ENCODE data around the gene GFY. TPM values are rescaled to one million over a fixed set of nuclear protein-coding genes. Genes with fewer than 3 reads are reported as not detected.
"Not testable (repeated sequence)": the region's sequence is repeated elsewhere in the genome, so short reads cannot be mapped to it uniquely, and the experiment has no call there.

Gene GFY
- total and polyA plus RNA-seq, 2 experiments from 2014 or later = not detected

DNA sequence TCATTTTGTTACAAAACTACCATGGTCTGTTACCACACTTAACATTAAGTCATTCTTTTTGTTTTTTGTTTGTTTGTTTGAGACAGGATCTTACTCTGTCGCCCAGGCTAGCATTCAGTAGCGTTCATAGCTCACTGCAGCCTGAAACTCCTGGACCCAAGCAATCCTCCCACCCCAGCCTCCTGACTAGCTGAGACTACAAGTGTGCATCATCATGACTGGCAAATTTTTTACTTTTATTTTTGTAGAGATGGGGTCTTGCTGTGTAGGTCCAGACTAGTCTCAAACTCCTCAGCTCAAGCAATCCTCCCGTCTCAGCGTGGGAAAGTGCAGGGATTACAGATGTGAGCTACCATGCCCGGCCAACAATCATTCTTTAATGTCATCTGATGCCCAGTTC is 31.1 kb downstream of the GFY start:
- H3K4me3 ChIP-seq = no peak overlapping the region
- H3K27me3 ChIP-seq (replicated peaks; ENCODE audit: insufficient read depth) = no peaks in the 10 kb centered on the region
- peaks cover 20% of the 10 kb centered on the region for H3K79me2 ChIP-seq (ENCODE audit: insufficient read depth)
- peak overlapping the region; percentile 59 for H3K9ac ChIP-seq
- no peaks in the 10 kb centered on the region for H4K20me1 ChIP-seq (ENCODE audit: insufficient read depth)
- peak; percentile 52 for DNase-seq
- no peaks in the 10 kb centered on the region for H3K9me2 ChIP-seq (ENCODE audit: insufficient read depth)
- H3K4me2 ChIP-seq (ENCODE audit: unreplicated experiment) = no peak overlapping the region
- peaks cover 28% of the 10 kb centered on the region for H3K4me1 ChIP-seq (ENCODE audit: insufficient read depth)
- in situ Hi-C loops (cut with MboI) = no loop called here
- H3K27ac ChIP-seq = peak overlapping the region; percentile 74
- peaks cover 34% of the 10 kb centered on the region for H3F3A ChIP-seq (ENCODE audit: insufficient read depth)
- WGBS, 2 experiments (ENCODE audit: low coverage in 1 of 2, low lambda C conversion rate in 2 of 2, missing lambda C conversion rate in 2 of 2) = 32 to 40% methylated on average over 5 of the region's 5 CpGs
- no peaks in the 10 kb centered on the region for H3K9me3 ChIP-seq (ENCODE audit: low read depth)
- peak overlapping the region; percentile 18 for H2AFZ ChIP-seq
- TF ChIP-seq EZH2 (IDR thresholded peaks at IDR 0.05; ENCODE audit: insufficient read depth, poor library complexity, severe bottlenecking) = no peak
- no peak for TF ChIP-seq EZH2phosphoT487 (IDR thresholded peaks at IDR 0.05; ENCODE audit: insufficient read depth, low read depth)
- no peaks in the 10 kb centered on the region for H3K36me3 ChIP-seq (ENCODE audit: low read depth)

DNA sequence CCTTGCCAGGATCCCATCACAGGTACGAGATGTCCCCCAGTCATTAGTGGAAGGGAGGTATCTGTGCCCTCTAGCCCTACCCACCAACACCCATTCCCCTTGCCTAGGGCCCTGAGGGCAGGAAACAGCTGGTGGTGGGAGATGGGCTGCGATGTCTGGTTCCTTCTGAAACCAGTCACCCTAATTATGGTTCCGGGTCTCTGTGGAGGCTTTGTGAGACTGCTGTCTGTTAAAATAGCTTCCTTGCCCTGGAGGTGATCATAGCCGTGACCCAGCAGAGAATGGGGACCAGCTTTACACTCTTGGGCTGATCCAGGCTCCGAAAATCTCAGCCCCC is 33.3 kb downstream of the GFY start:
- TF ChIP-seq EZH2 (IDR thresholded peaks at IDR 0.05; ENCODE audit: insufficient read depth, poor library complexity, severe bottlenecking) (no peak), EZH2phosphoT487 (IDR thresholded peaks at IDR 0.05; ENCODE audit: insufficient read depth, low read depth) (no peak)
- Histone ChIP-seq H3K4me2 (ENCODE audit: unreplicated experiment) (no peak overlapping the region), H3K9me3 (ENCODE audit: low read depth) (no peaks in the 10 kb centered on the region), H3F3A (ENCODE audit: insufficient read depth) (peaks cover 24% of the 10 kb centered on the region), H4K20me1 (ENCODE audit: insufficient read depth) (no peaks in the 10 kb centered on the region), H3K36me3 (ENCODE audit: low read depth) (no peaks in the 10 kb centered on the region), H3K79me2 (ENCODE audit: insufficient read depth) (peaks cover 17% of the 10 kb centered on the region), H3K4me3 (no peak overlapping the region), H3K27ac (peak overlapping the region; percentile 77), H3K9me2 (ENCODE audit: insufficient read depth) (no peaks in the 10 kb centered on the region), H3K9ac (peak overlapping the region; percentile 64), H3K4me1 (ENCODE audit: insufficient read depth) (peaks cover 28% of the 10 kb centered on the region), H3K27me3 (replicated peaks; ENCODE audit: insufficient read depth) (no peaks in the 10 kb centered on the region), H2AFZ (peak overlapping the region; percentile 25)
- in situ Hi-C loops (cut with MboI) = no loop called here
- DNase-seq = no peak
- 83 to 88% methylated on average over 5 of the region's 5 CpGs for WGBS, 2 experiments (ENCODE audit: low coverage in 1 of 2, low lambda C conversion rate in 2 of 2, missing lambda C conversion rate in 2 of 2)

DNA sequence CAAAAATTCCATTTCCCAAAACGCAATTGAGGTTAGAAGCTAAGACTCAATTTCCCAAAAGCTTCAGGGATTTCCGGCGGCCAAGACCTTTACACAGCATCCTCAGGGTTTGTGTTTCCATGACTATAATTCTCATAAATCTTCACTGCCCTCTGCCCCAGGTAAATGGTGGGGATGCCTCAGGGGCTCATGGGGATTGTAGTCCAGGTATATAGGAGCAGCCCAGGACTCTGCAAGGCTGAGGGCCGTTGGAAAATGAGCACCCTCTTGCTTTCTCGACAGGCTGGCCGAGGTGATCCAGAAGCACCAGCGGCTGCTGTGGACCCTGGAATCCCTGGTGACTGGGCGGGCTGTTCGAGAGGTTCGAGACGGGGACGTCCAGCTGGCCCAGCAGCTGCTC is 34.2 kb downstream of the GFY start:
- peaks cover 23% of the 10 kb centered on the region for H3K4me1 ChIP-seq (ENCODE audit: insufficient read depth)
- H3K27ac ChIP-seq = no peak overlapping the region
- H3K9me2 ChIP-seq (ENCODE audit: insufficient read depth) = no peaks in the 10 kb centered on the region
- H3K4me2 ChIP-seq (ENCODE audit: unreplicated experiment) = no peak overlapping the region
- no peaks in the 10 kb centered on the region for H3K27me3 ChIP-seq (replicated peaks; ENCODE audit: insufficient read depth)
- no peak overlapping the region for H2AFZ ChIP-seq
- H4K20me1 ChIP-seq (ENCODE audit: insufficient read depth) = no peaks in the 10 kb centered on the region
- peaks cover 9% of the 10 kb centered on the region for H3K79me2 ChIP-seq (ENCODE audit: insufficient read depth)
- no peaks in the 10 kb centered on the region for H3K9me3 ChIP-seq (ENCODE audit: low read depth)
- H3K36me3 ChIP-seq (ENCODE audit: low read depth) = no peaks in the 10 kb centered on the region
- no peak for TF ChIP-seq EZH2phosphoT487 (IDR thresholded peaks at IDR 0.05; ENCODE audit: insufficient read depth, low read depth)
- TF ChIP-seq EZH2 (IDR thresholded peaks at IDR 0.05; ENCODE audit: insufficient read depth, poor library complexity, severe bottlenecking) = no peak
- in situ Hi-C loops (cut with MboI) = no loop called here
- peaks cover 21% of the 10 kb centered on the region for H3F3A ChIP-seq (ENCODE audit: insufficient read depth)
- H3K4me3 ChIP-seq = no peak overlapping the region
- WGBS, 2 experiments (ENCODE audit: low coverage in 1 of 2, low lambda C conversion rate in 2 of 2, missing lambda C conversion rate in 2 of 2) = 88 to 93% methylated on average over 12 of the region's 12 CpGs
- DNase-seq = no peak
- no peak overlapping the region for H3K9ac ChIP-seq

DNA sequence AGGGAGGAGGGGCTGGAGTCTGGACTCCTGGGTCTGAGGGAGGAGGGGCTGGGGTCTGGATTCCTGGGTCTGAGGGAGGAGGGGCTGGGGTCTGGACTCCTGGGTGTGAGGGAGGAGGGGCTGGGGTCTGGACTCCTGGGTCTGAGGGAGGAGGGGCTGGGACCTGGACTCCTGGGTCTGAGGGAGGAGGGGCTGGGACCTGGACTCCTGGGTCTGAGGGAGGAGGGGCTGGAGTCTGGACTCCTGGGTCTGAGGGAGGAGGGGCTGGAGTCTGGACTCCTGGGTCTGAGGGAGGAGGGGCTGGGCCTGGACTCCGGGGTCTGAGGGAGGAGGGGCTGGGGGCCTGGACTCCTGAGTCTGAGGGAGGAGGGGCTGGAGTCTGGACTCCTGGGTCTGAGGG is 35.9 kb downstream of the GFY start:
- DNase-seq; H3K4me3 ChIP-seq; in situ Hi-C loops (cut with MboI); H2AFZ ChIP-seq; H3K4me2 ChIP-seq (ENCODE audit: unreplicated experiment); H3K27me3 ChIP-seq (replicated peaks; ENCODE audit: insufficient read depth); H3K9me3 ChIP-seq (ENCODE audit: low read depth); H3K36me3 ChIP-seq (ENCODE audit: low read depth); H3K9ac ChIP-seq; H3K9me2 ChIP-seq (ENCODE audit: insufficient read depth); H3K27ac ChIP-seq; H3K79me2 ChIP-seq (ENCODE audit: insufficient read depth); H4K20me1 ChIP-seq (ENCODE audit: insufficient read depth): not testable (repeated sequence)
- peaks cover 13% of the 10 kb centered on the region for H3F3A ChIP-seq (ENCODE audit: insufficient read depth)
- WGBS, 2 experiments (ENCODE audit: low coverage in 1 of 2, low lambda C conversion rate in 2 of 2, missing lambda C conversion rate in 2 of 2) = 0% methylated on average over 1 of the region's 1 CpG; no CpG with 5 or more reads in 1 of the 2 experiments
- peaks cover 14% of the 10 kb centered on the region; the same call in 1 of the 2 replicates for H3K4me1 ChIP-seq (ENCODE audit: insufficient read depth)

DNA sequence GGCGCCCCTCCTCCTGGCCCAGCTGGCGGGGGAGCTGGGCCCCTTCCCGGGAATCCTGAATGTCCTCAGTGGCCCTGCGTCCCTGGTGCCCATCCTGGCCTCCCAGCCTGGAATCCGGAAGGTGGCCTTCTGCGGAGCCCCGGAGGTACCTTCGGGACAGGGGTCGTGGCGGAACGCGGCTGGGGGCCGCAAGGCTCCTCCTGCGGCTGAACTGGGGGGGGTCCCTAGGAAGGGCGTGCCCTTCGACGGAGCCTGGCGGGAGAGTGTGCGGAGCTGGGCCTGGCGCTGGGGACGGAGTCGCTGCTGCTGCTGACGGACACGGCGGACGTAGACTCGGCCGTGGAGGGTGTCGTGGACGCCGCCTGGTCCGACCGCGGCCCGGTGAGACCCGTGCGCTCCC is 36.5 kb downstream of the GFY start:
- no peak for DNase-seq
- Histone ChIP-seq H3K27me3 (replicated peaks; ENCODE audit: insufficient read depth) (no peaks in the 10 kb centered on the region), H3K9me2 (ENCODE audit: insufficient read depth) (no peaks in the 10 kb centered on the region), H3K36me3 (ENCODE audit: low read depth) (no peaks in the 10 kb centered on the region), H3F3A (ENCODE audit: insufficient read depth) (peaks cover 8% of the 10 kb centered on the region), H3K79me2 (ENCODE audit: insufficient read depth) (peaks cover 3% of the 10 kb centered on the region; the same call in 1 of the 2 replicates), H4K20me1 (ENCODE audit: insufficient read depth) (no peaks in the 10 kb centered on the region), H3K9me3 (ENCODE audit: low read depth) (no peaks in the 10 kb centered on the region), H3K4me3 (no peak overlapping the region), H3K4me1 (ENCODE audit: insufficient read depth) (peaks cover 8% of the 10 kb centered on the region; the same call in 1 of the 2 replicates), H3K27ac (no peak overlapping the region), H3K4me2 (ENCODE audit: unreplicated experiment) (no peak overlapping the region), H2AFZ (no peak overlapping the region), H3K9ac (no peak overlapping the region)
- in situ Hi-C loops (cut with MboI) = no loop called here
- 96 to 98% methylated on average over 17 to 37 of the region's 37 CpGs for WGBS, 2 experiments (ENCODE audit: low coverage in 1 of 2, low lambda C conversion rate in 2 of 2, missing lambda C conversion rate in 2 of 2)
- TF ChIP-seq EZH2phosphoT487 (IDR thresholded peaks at IDR 0.05; ENCODE audit: insufficient read depth, low read depth) (no peak), EZH2 (IDR thresholded peaks at IDR 0.05; ENCODE audit: insufficient read depth, poor library complexity, severe bottlenecking) (no peak)
